Measurements from ENCODE around the gene PRDX5. TPM values are rescaled to one million over a fixed set of nuclear protein-coding genes. Genes with fewer than 3 reads are reported as not detected.

PRDX5 gene
- total and polyA plus RNA-seq, 9 of the 15 experiments (the other 6 are each of a cell fraction or from before 2014, with no cell fraction given), result 40.8 to 327 (median 204) TPM

DNA sequence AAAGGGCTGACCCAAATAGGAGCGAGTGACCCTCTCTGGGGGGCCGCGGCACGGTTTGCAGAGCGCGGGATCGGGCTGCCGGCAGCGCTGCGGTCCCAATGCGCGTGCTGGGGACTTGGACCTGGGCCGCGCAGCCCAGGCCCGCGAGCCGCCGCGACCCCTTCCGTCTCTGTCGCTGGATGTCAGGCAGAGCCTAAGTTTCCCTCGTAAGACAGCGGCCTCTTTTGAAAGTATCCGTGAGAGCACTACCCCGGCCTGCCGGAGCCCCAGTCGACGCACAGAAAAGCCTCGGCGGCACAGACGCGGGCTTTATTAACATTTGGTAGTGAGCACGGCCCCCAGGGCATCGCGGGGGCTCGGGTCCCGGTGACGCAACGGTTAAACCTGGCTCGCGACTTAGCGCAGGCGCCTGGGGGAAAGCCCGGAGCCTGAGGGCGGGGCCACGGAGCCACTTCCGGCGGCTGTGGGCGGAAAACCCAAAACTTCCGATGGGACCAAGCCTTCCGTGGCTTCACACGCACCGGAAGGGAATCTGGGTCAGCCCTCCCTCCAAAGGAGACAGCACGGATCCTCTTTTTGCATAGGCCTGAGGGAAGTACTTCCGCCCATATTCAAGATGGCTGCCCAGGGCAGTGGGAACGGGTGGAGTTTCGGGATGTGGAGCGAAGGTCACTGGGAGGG, 48.2 kb upstream of the PRDX5 start:
- peak overlapping the region; percentile 86 for H2AFZ ChIP-seq (ENCODE audit: low read depth, low read length)
- peak overlapping the region; percentile 89 to 99 for H3K9ac ChIP-seq (ENCODE audit: insufficient read depth in 1 of 2, low read depth in 2 of 2, low read length in 2 of 2)
- peak overlapping the region; percentile 92 for H3K4me2 ChIP-seq (ENCODE audit: insufficient read depth, low read length)
- H3K36me3 ChIP-seq (ENCODE audit: control insufficient read depth, insufficient read depth, low read length), result peaks cover 36% of the 10 kb centered on the region
- ATAC-seq (peak; percentile 84), DNase-seq (ENCODE audit: extremely low read depth in 1 of 4, low spot score in 3 of 4) (peak; percentile 75 to 99 (median 83)), FAIRE-seq (peak; percentile 98)
- POLR2A ChIA-PET, result interaction anchor here (0.5 to 5.7 kb wide), 19 partner anchors 11 to 1458 kb away, joined by 3 to 58 read pairs (median 4); partner anchors contain the start of genes BAD, CATSPERZ, ESRRA and FERMT3
- peak overlapping the region; percentile 60 for H3K4me3 ChIP-seq
- CTCF ChIA-PET (ENCODE audit: low intra/inter-chr PET ratio), result interaction anchor here (2.6 kb wide), 1 partner anchor 66 kb away, joined by 11 read pairs; no protein-coding TSS in a partner anchor
- 0% methylated on average over 54 of the region's 58 CpGs for WGBS (ENCODE audit: insufficient coverage, low coverage, missing lambda C conversion rate)
- H3K4me1 ChIP-seq (replicated peaks in 1 of 2; ENCODE audit: control insufficient read depth in 2 of 2, insufficient read depth in 2 of 2, low read length in 2 of 2), result peaks cover 32 to 54% of the 10 kb centered on the region in 2 experiments
- H3K9me3 ChIP-seq (replicated peaks; ENCODE audit: control insufficient read depth, insufficient read depth, low read depth, low read length), result no peaks in the 10 kb centered on the region
- peak overlapping the region; percentile 96 for H3K27ac ChIP-seq (ENCODE audit: extremely low read depth, low read depth, low read length)
- no peaks in the 10 kb centered on the region for H4K20me1 ChIP-seq (replicated peaks; ENCODE audit: control insufficient read depth, insufficient read depth, low read length)
- no peaks in the 10 kb centered on the region for H3K27me3 ChIP-seq (ENCODE audit: control insufficient read depth in 2 of 2, insufficient read depth in 2 of 2, low read length in 2 of 2)
- peaks cover 3% of the 10 kb centered on the region for H3K9me1 ChIP-seq (ENCODE audit: control insufficient read depth, insufficient read depth, low read length)
- H3K79me2 ChIP-seq (ENCODE audit: control insufficient read depth, insufficient read depth, low read length), result peaks cover 45% of the 10 kb centered on the region
- TSS peak; percentile 94 for BruUV-seq (replicated peaks)
- in situ Hi-C loops (cut with MboI), result no loop called here
- intact Hi-C loops (cut with micrococcal nuclease), result loop anchor here (1.0 to 2.0 kb wide), 3 partner anchors 23 to 65 kb away; partner anchors contain the start of genes ESRRA and PPP1R14B
- TF ChIP-seq RFX5 (IDR thresholded peaks at IDR 0.05; ENCODE audit: low read depth, low read length) (0 out of 2 replicates have a peak, but pooled peaks have one; percentile 12), ERF (CRISPR knock-in tag; IDR thresholded peaks at IDR 0.05) (peak; percentile 74), TAF7 (tag; IDR thresholded peaks at IDR 0.05) (no peak), ZNF445 (CRISPR knock-in tag; IDR thresholded peaks at IDR 0.05; ENCODE audit: low read depth) (no peak), SMC3 (conservative IDR thresholded peaks at IDR 0.05; ENCODE audit: insufficient read depth, low read depth, low read length) (no peak), HDAC3 (IDR thresholded peaks at IDR 0.05; ENCODE audit: borderline replicate concordance, partially characterized antibody) (peak; percentile 7), ZNF696 (CRISPR knock-in tag; conservative IDR thresholded peaks at IDR 0.05) (no peak; the same call in 1 of the 2 replicates), ZNF174 (CRISPR knock-in tag; IDR thresholded peaks at IDR 0.05) (no peak), SMAD4 (CRISPR knock-in tag; conservative IDR thresholded peaks at IDR 0.05) (peak; percentile 43), MXI1 (IDR thresholded peaks at IDR 0.05; ENCODE audit: low read depth, low read length) (peak; percentile 30; the same call in 1 of the 2 replicates), ETV1 (tag; conservative IDR thresholded peaks at IDR 0.05; ENCODE audit: low read depth) (peak; percentile 96), SRSF3 (IDR thresholded peaks at IDR 0.05; ENCODE audit: insufficient read depth, low read length) (no peak)
- TF ChIP-seq, protein P1, sequence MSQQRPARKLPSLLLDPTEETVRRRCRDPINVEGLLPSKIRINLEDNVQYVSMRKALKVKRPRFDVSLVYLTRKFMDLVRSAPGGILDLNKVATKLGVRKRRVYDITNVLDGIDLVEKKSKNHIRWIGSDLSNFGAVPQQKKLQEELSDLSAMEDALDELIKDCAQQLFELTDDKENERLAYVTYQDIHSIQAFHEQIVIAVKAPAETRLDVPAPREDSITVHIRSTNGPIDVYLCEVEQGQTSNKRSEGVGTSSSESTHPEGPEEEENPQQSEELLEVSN (IDR thresholded peaks at IDR 0.05; ENCODE audit: borderline replicate concordance in 1 of 2, extremely low read depth in 1 of 2, insufficient read depth in 1 of 2, insufficient read length in 1 of 2, low read depth in 1 of 2, low read length in 1 of 2, poor library complexity in 1 of 2, severe bottlenecking in 1 of 2), result peak; percentile 52 to 66
- TF ChIP-seq, protein P2, sequence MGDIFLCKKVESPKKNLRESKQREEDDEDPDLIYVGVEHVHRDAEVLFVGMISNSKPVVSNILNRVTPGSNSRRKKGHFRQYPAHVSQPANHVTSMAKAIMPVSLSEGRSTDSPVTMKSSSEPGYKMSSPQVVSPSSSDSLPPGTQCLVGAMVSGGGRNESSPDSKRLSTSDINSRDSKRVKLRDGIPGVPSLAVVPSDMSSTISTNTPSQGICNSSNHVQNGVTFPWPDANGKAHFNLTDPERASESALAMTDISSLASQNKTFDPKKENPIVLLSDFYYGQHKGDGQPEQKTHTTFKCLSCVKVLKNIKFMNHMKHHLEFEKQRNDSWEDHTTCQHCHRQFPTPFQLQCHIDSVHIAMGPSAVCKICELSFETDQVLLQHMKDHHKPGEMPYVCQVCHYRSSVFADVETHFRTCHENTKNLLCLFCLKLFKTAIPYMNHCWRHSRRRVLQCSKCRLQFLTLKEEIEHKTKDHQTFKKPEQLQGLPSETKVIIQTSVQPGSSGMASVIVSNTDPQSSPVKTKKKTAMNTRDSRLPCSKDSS (IDR thresholded peaks at IDR 0.05; ENCODE audit: low read depth, partially characterized antibody), result no peak
- TF ChIP-seq, protein P3, sequence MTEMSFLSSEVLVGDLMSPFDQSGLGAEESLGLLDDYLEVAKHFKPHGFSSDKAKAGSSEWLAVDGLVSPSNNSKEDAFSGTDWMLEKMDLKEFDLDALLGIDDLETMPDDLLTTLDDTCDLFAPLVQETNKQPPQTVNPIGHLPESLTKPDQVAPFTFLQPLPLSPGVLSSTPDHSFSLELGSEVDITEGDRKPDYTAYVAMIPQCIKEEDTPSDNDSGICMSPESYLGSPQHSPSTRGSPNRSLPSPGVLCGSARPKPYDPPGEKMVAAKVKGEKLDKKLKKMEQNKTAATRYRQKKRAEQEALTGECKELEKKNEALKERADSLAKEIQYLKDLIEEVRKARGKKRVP (CRISPR knock-in tag; IDR thresholded peaks at IDR 0.05), result peak; percentile 82
- TF ChIP-seq, protein P4, sequence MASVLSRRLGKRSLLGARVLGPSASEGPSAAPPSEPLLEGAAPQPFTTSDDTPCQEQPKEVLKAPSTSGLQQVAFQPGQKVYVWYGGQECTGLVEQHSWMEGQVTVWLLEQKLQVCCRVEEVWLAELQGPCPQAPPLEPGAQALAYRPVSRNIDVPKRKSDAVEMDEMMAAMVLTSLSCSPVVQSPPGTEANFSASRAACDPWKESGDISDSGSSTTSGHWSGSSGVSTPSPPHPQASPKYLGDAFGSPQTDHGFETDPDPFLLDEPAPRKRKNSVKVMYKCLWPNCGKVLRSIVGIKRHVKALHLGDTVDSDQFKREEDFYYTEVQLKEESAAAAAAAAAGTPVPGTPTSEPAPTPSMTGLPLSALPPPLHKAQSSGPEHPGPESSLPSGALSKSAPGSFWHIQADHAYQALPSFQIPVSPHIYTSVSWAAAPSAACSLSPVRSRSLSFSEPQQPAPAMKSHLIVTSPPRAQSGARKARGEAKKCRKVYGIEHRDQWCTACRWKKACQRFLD (CRISPR knock-in tag; IDR thresholded peaks at IDR 0.05), result no peak
